BLaER1 (cell line): ENCODE measurements around the gene RNF152.
A peak's percentile ranks its signal among the peaks of the same experiment; 100 is the strongest.

Source experiments
- H3K27ac ChIP-seq: shearing (Covaris generic); formaldehyde crosslinking; 2 replicates; pipeline ENCODE4 v1.8.1; 2022
- H3K27me3 ChIP-seq: shearing (Covaris generic); formaldehyde crosslinking; 2 replicates; pipeline ENCODE4 v1.8.1; 2022
- H3K36me3 ChIP-seq: shearing (Covaris generic); formaldehyde crosslinking; 2 replicates; pipeline ENCODE4 v1.8.1; 2022
- H3K4me1 ChIP-seq: shearing (Covaris generic); formaldehyde crosslinking; 2 replicates; pipeline ENCODE4 v1.8.1; 2022
- H3K4me2 ChIP-seq: shearing (Covaris generic); formaldehyde crosslinking; 2 replicates; pipeline ENCODE4 v1.8.1; 2022
- H3K4me3 ChIP-seq: shearing (Covaris generic); formaldehyde crosslinking; 2 replicates; pipeline ENCODE4 v1.8.1; 2022
- H3K9ac ChIP-seq: shearing (Covaris generic); formaldehyde crosslinking; 2 replicates; pipeline ENCODE4 v1.8.1; 2022
- H3K9me3 ChIP-seq: shearing (Covaris generic); formaldehyde crosslinking; 2 replicates; pipeline ENCODE4 v1.8.1; 2022
- H4K20me1 ChIP-seq: shearing (Covaris generic); formaldehyde crosslinking; 2 replicates; pipeline ENCODE4 v1.8.1; 2022
- Cebpa-rat ChIP-seq: shearing (Covaris generic); IDR thresholded peaks from 2 replicates; pipeline ENCODE4 v1.8.1; 2022

RNF152 gene

GRCh38 chr18:61894751-61895524 lies 2.1 kb upstream of the RNF152 start:
- H4K20me1 ChIP-seq = 0 out of 2 replicates have a peak, but pooled peaks cover 7% of the 10 kb centered on the region
- no peaks in the 10 kb centered on the region for H3K36me3 ChIP-seq
- H3K4me3 ChIP-seq = peak overlapping the region; percentile 89
- H3K27me3 ChIP-seq = peaks cover 25% of the 10 kb centered on the region
- peaks cover 10% of the 10 kb centered on the region for H3K4me1 ChIP-seq
- H3K4me2 ChIP-seq = peak overlapping the region; percentile 98
- no peak overlapping the region for H3K9ac ChIP-seq
- no peaks in the 10 kb centered on the region for H3K9me3 ChIP-seq
- no peak overlapping the region for H3K27ac ChIP-seq
- no peak for TF ChIP-seq Cebpa-rat

- H3K27ac ChIP-seq = no peak overlapping the region
- peak overlapping the region; percentile 75 for H3K9ac ChIP-seq
- 0 out of 2 replicates have a peak, but pooled peaks cover 7% of the 10 kb centered on the region for H4K20me1 ChIP-seq
- no peaks in the 10 kb centered on the region for H3K9me3 ChIP-seq
- peaks cover 25% of the 10 kb centered on the region for H3K27me3 ChIP-seq
- H3K36me3 ChIP-seq = no peaks in the 10 kb centered on the region
- H3K4me3 ChIP-seq = peak overlapping the region; percentile 89
- peak overlapping the region; percentile 98 for H3K4me2 ChIP-seq
- TF ChIP-seq Cebpa-rat = no peak
- H3K4me1 ChIP-seq = peaks cover 11% of the 10 kb centered on the region
Observed at GRCh38 chr18:61893971-61894750, 1.4 kb upstream of the RNF152 start.

GRCh38 chr18:61893309-61893970 lies 633 bp upstream of the RNF152 start:
- Histone ChIP-seq H3K9ac (peak overlapping the region; percentile 75), H3K9me3 (no peaks in the 10 kb centered on the region), H4K20me1 (0 out of 2 replicates have a peak, but pooled peaks cover 7% of the 10 kb centered on the region), H3K4me2 (peak overlapping the region; percentile 98), H3K4me3 (peak overlapping the region; percentile 89), H3K27me3 (peaks cover 25% of the 10 kb centered on the region), H3K27ac (no peak overlapping the region), H3K4me1 (peaks cover 19% of the 10 kb centered on the region), H3K36me3 (no peaks in the 10 kb centered on the region)
- no peak for TF ChIP-seq Cebpa-rat

- Histone ChIP-seq H3K4me1 (peaks cover 20% of the 10 kb centered on the region), H3K4me3 (no peak overlapping the region), H4K20me1 (0 out of 2 replicates have a peak, but pooled peaks cover 7% of the 10 kb centered on the region), H3K4me2 (no peak overlapping the region), H3K9ac (no peak overlapping the region), H3K27me3 (peaks cover 25% of the 10 kb centered on the region), H3K27ac (no peak overlapping the region), H3K9me3 (no peaks in the 10 kb centered on the region), H3K36me3 (no peaks in the 10 kb centered on the region)
- TF ChIP-seq Cebpa-rat = no peak
Observed at GRCh38 chr18:61891894-61892293, 913 bp downstream of the RNF152 start.

GRCh38 chr18:61891271-61891670 lies 1.5 kb downstream of the RNF152 start:
- Histone ChIP-seq H3K9me3 (no peaks in the 10 kb centered on the region), H3K27me3 (peaks cover 25% of the 10 kb centered on the region)
- no peak for TF ChIP-seq Cebpa-rat

GRCh38 chr18:61890344-61890743 lies 2.5 kb downstream of the RNF152 start:
- Histone ChIP-seq H3K27me3 (peaks cover 25% of the 10 kb centered on the region), H3K4me3 (no peak overlapping the region), H3K4me2 (no peak overlapping the region), H3K27ac (no peak overlapping the region), H4K20me1 (0 out of 2 replicates have a peak, but pooled peaks cover 7% of the 10 kb centered on the region), H3K9me3 (no peaks in the 10 kb centered on the region), H3K9ac (no peak overlapping the region), H3K4me1 (peaks cover 20% of the 10 kb centered on the region), H3K36me3 (no peaks in the 10 kb centered on the region)
- no peak for TF ChIP-seq Cebpa-rat

More at GRCh38 chr18:61891271-61891670, 1.5 kb downstream of the RNF152 start:
- Histone ChIP-seq H3K27ac (no peak overlapping the region), H3K9ac (no peak overlapping the region), H3K4me1 (peaks cover 20% of the 10 kb centered on the region), H3K4me2 (no peak overlapping the region), H3K4me3 (no peak overlapping the region), H4K20me1 (0 out of 2 replicates have a peak, but pooled peaks cover 7% of the 10 kb centered on the region), H3K36me3 (no peaks in the 10 kb centered on the region)

- Histone ChIP-seq H3K27me3 (peaks cover 18% of the 10 kb centered on the region), H3K9ac (no peak overlapping the region), H4K20me1 (0 out of 2 replicates have a peak, but pooled peaks cover 7% of the 10 kb centered on the region), H3K4me1 (peaks cover 20% of the 10 kb centered on the region), H3K9me3 (no peaks in the 10 kb centered on the region), H3K27ac (no peak overlapping the region), H3K4me2 (no peak overlapping the region), H3K4me3 (no peak overlapping the region), H3K36me3 (no peaks in the 10 kb centered on the region)
- no peak for TF ChIP-seq Cebpa-rat
Observed at GRCh38 chr18:61889541-61889940, 3.3 kb downstream of the RNF152 start.

- no peak for TF ChIP-seq Cebpa-rat
Observed at GRCh38 chr18:61888622-61889021, 4.2 kb downstream of the RNF152 start.

GRCh38 chr18:61887838-61888237 lies 5.0 kb downstream of the RNF152 start:
- Histone ChIP-seq H3K4me2 (no peak overlapping the region), H3K4me1 (peaks cover 16% of the 10 kb centered on the region), H3K36me3 (no peaks in the 10 kb centered on the region), H3K4me3 (no peak overlapping the region), H4K20me1 (0 out of 2 replicates have a peak, but pooled peaks cover 7% of the 10 kb centered on the region), H3K9ac (no peak overlapping the region), H3K9me3 (no peaks in the 10 kb centered on the region), H3K27ac (no peak overlapping the region), H3K27me3 (peaks cover 9% of the 10 kb centered on the region; the same call in 1 of the 2 replicates)
- TF ChIP-seq Cebpa-rat = no peak

More at GRCh38 chr18:61888622-61889021, 4.2 kb downstream of the RNF152 start:
- peaks cover 20% of the 10 kb centered on the region for H3K4me1 ChIP-seq
- H3K27ac ChIP-seq = no peak overlapping the region
- H3K9me3 ChIP-seq = no peaks in the 10 kb centered on the region
- H3K27me3 ChIP-seq = peaks cover 16% of the 10 kb centered on the region
- no peaks in the 10 kb centered on the region for H3K36me3 ChIP-seq
- H4K20me1 ChIP-seq = 0 out of 2 replicates have a peak, but pooled peaks cover 7% of the 10 kb centered on the region
- H3K4me3 ChIP-seq = no peak overlapping the region
- H3K9ac ChIP-seq = no peak overlapping the region
- peak overlapping the region; percentile 57 for H3K4me2 ChIP-seq
